Colonic mucosa (tissue), 4 donors: ENCODE results near the gene KHK. TPM values are rescaled to one million over a fixed set of nuclear protein-coding genes. Genes with fewer than 3 reads are reported as not detected.
"Not testable (repeated sequence)": the region's sequence is repeated elsewhere in the genome, so short reads cannot be mapped to it uniquely, and the experiment has no call there.

Experiments
- DNase-seq: peaks from one replicate; pipeline ENCODE4 v3.0.0-alpha.2; 2020
- H3K27ac ChIP-seq: fragments of 200-600 bp; one replicate; pipeline ENCODE4 v1.8.0; 2021
- H3K27me3 ChIP-seq: fragments of 200-600 bp; one replicate; pipeline ENCODE4 v1.8.0; 2021
- H3K36me3 ChIP-seq: fragments of 200-600 bp; one replicate; pipeline ENCODE4 v1.8.0; 2021
- H3K4me1 ChIP-seq: fragments of 200-600 bp; one replicate; pipeline ENCODE4 v1.8.0; 2021; ENCODE audit warnings: mild to moderate bottlenecking
- H3K4me3 ChIP-seq: fragments of 200-600 bp; one replicate; pipeline ENCODE4 v1.8.0; 2021
- H3K9ac ChIP-seq, 2 donors: one replicate each; pipeline ENCODE4 v1.7.0; 2013; ENCODE audit warnings: control low read depth in 2 of 2, low read depth in 2 of 2, low read length in 2 of 2
- H3K9me3 ChIP-seq: fragments of 200-600 bp; one replicate; pipeline ENCODE4 v1.8.0; 2021
- intact Hi-C: fragments of 100-400 bp; cut with DNase I; formaldehyde crosslinking; loops from one replicate; pipeline ENCODE4 v1.14.1; 2022
- total RNA-seq, 2 donors: library from RNA; stranded (reverse); fragmentation: NEBNext Ultra II Directional in 1 of 2; extraction: Animal tissue kit (Norgen Biotek cat#: 25700) in 1 of 2; gene quantifications; one replicate each; pipeline ENCODE4 v1.2.1, GENCODE V29; 2021
- TF ChIP-seq, protein P1 (sequence below): fragments of 200-600 bp; IDR thresholded peaks from one replicate; pipeline ENCODE4 v1.8.0; 2022; ENCODE audit warnings: antibody characterized with exemption, mild to moderate bottlenecking
- donor health status: healthy.
- donor health status: DM: no; HTN: no; CAD: no.
- donor health status: DM: no; HTN: no; CAD: no.

Gene KHK
- total RNA-seq, 2 donors from 2014 or later = 8.9 to 20.3 TPM

DNA sequence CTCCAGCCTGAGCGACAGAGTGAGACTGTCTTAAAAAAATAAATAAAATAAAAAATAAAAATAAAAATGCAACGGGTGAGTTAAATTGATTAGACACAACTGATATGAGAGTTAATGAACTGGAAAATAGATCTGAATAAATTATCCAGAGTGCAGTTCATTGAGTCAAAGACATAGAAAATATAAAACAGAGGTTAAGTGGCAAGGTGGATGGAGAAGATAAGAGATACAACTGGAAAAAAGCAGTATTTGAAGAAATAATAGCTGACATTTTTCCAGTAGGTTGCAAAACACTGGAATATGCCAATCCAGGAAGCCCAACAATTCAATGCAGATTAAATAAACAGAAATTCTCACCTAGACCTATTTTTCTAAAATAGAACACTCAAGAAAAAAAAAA, 21.6 kb downstream of the KHK start:
- no peaks in the 10 kb centered on the region for H3K4me1 ChIP-seq
- no peak for DNase-seq
- H3K36me3 ChIP-seq = no peaks in the 10 kb centered on the region
- H3K27me3 ChIP-seq = no peaks in the 10 kb centered on the region
- intact Hi-C loops = no loop called here
- H3K9ac ChIP-seq = no peak overlapping the region
- no peak overlapping the region for H3K4me3 ChIP-seq
- no peaks in the 10 kb centered on the region for H3K9me3 ChIP-seq
- TF ChIP-seq, protein P1, sequence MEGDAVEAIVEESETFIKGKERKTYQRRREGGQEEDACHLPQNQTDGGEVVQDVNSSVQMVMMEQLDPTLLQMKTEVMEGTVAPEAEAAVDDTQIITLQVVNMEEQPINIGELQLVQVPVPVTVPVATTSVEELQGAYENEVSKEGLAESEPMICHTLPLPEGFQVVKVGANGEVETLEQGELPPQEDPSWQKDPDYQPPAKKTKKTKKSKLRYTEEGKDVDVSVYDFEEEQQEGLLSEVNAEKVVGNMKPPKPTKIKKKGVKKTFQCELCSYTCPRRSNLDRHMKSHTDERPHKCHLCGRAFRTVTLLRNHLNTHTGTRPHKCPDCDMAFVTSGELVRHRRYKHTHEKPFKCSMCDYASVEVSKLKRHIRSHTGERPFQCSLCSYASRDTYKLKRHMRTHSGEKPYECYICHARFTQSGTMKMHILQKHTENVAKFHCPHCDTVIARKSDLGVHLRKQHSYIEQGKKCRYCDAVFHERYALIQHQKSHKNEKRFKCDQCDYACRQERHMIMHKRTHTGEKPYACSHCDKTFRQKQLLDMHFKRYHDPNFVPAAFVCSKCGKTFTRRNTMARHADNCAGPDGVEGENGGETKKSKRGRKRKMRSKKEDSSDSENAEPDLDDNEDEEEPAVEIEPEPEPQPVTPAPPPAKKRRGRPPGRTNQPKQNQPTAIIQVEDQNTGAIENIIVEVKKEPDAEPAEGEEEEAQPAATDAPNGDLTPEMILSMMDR = no peak
- no peak overlapping the region for H3K27ac ChIP-seq

DNA sequence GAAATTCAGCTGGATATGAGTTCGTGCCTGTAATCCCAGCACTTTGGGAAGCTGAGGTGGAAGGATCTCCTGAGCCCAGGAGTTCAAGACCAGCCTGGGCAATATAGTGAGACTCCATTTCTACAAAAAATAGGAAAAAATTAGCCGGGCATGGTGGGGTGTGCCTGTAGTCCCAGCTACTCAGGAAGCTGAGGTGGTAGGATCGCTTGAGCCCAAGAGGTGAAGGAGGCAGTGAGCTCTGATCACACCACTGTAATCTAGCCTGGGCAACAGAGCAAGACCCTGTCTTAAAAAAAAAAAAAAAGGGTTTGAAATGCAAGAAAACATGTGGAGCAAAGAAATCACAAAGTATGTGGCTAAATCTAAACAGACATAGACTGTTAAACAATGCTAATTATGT, 22.5 kb downstream of the KHK start:
- H3K4me1 ChIP-seq = no peaks in the 10 kb centered on the region
- H3K27ac ChIP-seq = no peak overlapping the region
- no peak for DNase-seq
- H3K4me3 ChIP-seq = no peak overlapping the region
- no peaks in the 10 kb centered on the region for H3K9me3 ChIP-seq
- no peaks in the 10 kb centered on the region for H3K36me3 ChIP-seq
- TF ChIP-seq, protein P1 = no peak
- H3K9ac ChIP-seq = no peak overlapping the region
- no peaks in the 10 kb centered on the region for H3K27me3 ChIP-seq
- intact Hi-C loops = no loop called here

DNA sequence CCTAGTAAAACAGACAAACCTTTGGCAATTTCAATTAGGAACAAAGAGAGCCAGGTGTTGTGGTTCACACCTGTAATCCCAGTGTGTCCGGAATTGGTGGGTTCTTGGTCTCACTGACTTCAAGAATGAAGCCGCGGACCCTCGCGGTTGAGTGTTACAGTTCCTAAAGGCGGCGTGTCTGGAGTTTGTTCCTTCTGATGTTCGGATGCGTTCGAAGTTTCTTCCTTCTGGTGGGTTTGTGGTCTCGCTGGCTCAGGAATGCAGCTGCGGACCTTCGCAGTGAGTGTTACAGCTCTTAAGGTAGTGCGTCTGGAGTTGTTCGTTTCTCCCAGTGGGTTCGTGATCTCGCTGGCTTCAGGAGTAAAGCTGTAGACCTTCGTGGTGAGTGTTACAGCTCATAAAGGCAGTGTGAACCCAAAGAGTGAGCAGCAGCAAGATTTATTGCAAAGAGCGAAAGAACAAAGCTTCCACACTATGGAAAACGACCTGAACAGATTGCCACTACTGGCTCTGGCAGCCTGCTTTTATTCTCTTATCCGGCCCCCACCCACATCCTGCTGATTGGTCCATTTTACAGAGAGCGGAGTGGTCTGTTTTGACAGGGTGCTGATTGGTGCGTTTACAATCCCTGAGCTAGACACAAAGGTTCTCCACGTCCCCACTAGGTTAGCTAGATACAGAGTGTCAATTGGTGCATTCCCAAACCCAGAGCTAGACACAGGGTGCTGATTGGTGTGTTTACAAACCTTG, 24.2 kb downstream of the KHK start:
- H3K9ac ChIP-seq, H3K4me1 ChIP-seq, H3K9me3 ChIP-seq, intact Hi-C loops, H3K27me3 ChIP-seq, H3K4me3 ChIP-seq, H3K27ac ChIP-seq, H3K36me3 ChIP-seq, DNase-seq: not testable (repeated sequence)

DNA sequence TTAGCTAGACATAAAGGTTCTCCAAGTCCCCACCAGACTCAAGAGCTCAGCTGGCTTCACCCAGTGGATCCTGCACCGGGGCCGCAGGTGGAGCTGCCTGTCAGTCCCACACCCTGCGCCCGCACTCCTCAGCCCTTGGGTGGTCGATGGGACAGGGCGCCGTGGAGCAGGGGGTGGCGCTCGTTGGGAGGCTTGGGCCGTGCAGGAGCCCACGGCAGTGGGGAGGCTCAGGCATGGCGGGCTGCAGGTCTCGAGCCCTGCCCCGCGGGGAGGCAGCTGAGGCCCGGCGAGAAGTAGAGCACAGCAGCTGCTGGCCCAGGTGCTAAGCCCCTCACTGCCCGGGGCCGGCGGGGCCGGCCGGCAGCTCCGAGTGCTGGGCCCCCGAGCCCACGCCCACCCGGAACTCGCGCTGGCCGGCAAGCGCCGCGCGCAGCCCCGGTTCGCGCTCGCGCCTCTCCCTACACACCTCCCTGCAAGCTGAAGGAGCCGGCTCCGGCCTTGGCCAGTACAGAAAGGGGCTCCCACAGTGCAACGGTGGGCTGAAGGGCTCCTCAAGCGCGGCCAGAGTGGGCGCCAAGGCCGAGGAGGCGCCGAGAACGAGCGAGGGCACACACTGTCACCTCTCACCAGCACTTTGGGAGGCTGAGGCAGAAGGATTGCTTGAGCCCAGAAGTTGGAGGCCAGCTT, 25.0 kb downstream of the KHK start:
- H3K27ac ChIP-seq, H3K4me1 ChIP-seq, intact Hi-C loops, H3K9ac ChIP-seq, H3K27me3 ChIP-seq, H3K9me3 ChIP-seq, H3K4me3 ChIP-seq, DNase-seq, H3K36me3 ChIP-seq: not testable (repeated sequence)

DNA sequence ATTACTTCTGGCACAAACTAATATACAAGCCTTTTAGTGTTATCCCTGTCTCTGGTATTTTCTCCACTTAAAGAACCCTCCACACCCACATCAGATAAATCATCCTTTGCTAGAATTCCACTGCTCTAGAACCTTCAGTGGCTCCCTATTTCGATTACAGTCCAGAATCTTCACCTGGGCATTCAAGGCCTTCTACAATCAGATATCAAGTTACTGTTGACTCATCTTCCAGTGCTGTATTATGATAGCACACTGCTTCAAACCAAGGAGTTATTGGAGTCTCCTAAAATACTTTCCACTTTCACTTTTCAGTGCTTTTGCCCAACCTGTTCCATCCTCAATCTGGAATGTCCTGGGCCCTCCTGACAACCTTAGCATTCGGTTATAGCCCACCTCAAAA, 28.9 kb downstream of the KHK start:
- H3K4me3 ChIP-seq = no peak overlapping the region
- peaks cover 14% of the 10 kb centered on the region for H3K27me3 ChIP-seq
- peaks cover 3% of the 10 kb centered on the region for H3K4me1 ChIP-seq
- DNase-seq = no peak
- intact Hi-C loops = no loop called here
- H3K9ac ChIP-seq = no peak overlapping the region
- no peaks in the 10 kb centered on the region for H3K36me3 ChIP-seq
- TF ChIP-seq, protein P1 = no peak
- no peak overlapping the region for H3K27ac ChIP-seq
- H3K9me3 ChIP-seq = no peaks in the 10 kb centered on the region

DNA sequence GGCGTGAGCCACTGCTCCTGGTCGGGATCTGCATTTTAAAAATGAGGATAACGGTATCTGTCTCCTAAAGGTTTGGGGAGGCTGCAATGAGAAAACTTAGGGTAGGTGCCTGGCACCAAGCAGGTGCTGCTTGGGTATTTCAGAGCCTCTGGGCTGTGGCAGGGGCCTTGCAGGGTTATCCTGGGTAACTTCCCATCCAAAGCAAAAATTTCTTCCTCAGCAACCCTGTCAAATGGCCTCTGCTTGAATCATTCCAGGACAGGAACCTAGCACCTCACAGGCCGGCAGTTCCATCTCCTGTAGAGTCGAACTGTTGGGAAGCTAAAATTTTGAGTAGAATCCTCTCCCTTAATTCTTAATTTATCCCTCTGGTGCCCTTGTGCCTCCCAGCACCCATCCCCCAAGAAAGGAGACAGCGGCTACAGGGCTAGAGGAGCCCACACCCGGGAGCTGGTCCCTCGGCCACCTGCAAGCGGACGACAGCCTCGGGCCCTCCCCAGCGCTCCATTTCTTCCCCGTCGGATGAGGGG, 31.5 kb downstream of the KHK start:
- DNase-seq = no peak
- Histone ChIP-seq H3K4me1 (peaks cover 3% of the 10 kb centered on the region), H3K27ac (no peak overlapping the region), H3K9ac (no peak overlapping the region), H3K9me3 (no peaks in the 10 kb centered on the region), H3K36me3 (no peaks in the 10 kb centered on the region), H3K27me3 (peaks cover 14% of the 10 kb centered on the region), H3K4me3 (peak overlapping the region; percentile 19)
- TF ChIP-seq, protein P1 = no peak
- intact Hi-C loops = no loop called here
